Endothelial cell of hepatic sinusoid (primary cell): ENCODE measurements around the gene IFRD1.
"Not testable (repeated sequence)": the region's sequence is repeated elsewhere in the genome, so short reads cannot be mapped to it uniquely, and the experiment has no call there.

Experiments used
- in situ Hi-C: cut with HindIII; loops from 2 replicates; pipeline ENCODE4 v1.10.0; 2017; ENCODE audit warnings: low sequenced_read_pairs

Gene IFRD1

GRCh38 chr7:112442210-112442609 lies 8.1 kb upstream of the IFRD1 start:
- in situ Hi-C loops, result no loop called here

- in situ Hi-C loops, result no loop called here
These were observed 5.8 kb upstream of the IFRD1 start for GRCh38 chr7:112444505-112444904.

GRCh38 chr7:112446431-112446830 lies 3.8 kb upstream of the IFRD1 start:
- in situ Hi-C loops, result no loop called here

GRCh38 chr7:112447406-112447805 lies 2.9 kb upstream of the IFRD1 start:
- in situ Hi-C loops, result no loop called here

- in situ Hi-C loops, result no loop called here
These were observed 1.9 kb upstream of the IFRD1 start for GRCh38 chr7:112448381-112448780.

GRCh38 chr7:112448891-112449290 lies 1.4 kb upstream of the IFRD1 start:
- in situ Hi-C loops, result no loop called here

- in situ Hi-C loops, result no loop called here
These were observed 907 bp upstream of the IFRD1 start for GRCh38 chr7:112449353-112449752.

GRCh38 chr7:112450807-112451761 lies 824 bp downstream of the IFRD1 start:
- in situ Hi-C loops, result no loop called here

- in situ Hi-C loops, result no loop called here
These were observed 2.0 kb downstream of the IFRD1 start for GRCh38 chr7:112452102-112452888.

GRCh38 chr7:112453505-112454171 lies 3.4 kb downstream of the IFRD1 start:
- in situ Hi-C loops, result no loop called here

GRCh38 chr7:112454191-112454590 lies 3.9 kb downstream of the IFRD1 start:
- in situ Hi-C loops, result not testable (repeated sequence)

GRCh38 chr7:112459645-112460044 lies 9.4 kb downstream of the IFRD1 start:
- in situ Hi-C loops, result no loop called here

- in situ Hi-C loops, result no loop called here
These were observed 12.0 kb downstream of the IFRD1 start for GRCh38 chr7:112462236-112462635.

- in situ Hi-C loops, result no loop called here
These were observed 17.6 kb downstream of the IFRD1 start for GRCh38 chr7:112467867-112468266.

- in situ Hi-C loops, result no loop called here
These were observed 19.9 kb downstream of the IFRD1 start for GRCh38 chr7:112470194-112470593.

GRCh38 chr7:112476390-112477052 lies 26.3 kb downstream of the IFRD1 start:
- in situ Hi-C loops, result no loop called here

- in situ Hi-C loops, result no loop called here
These were observed 31.0 kb downstream of the IFRD1 start for GRCh38 chr7:112481121-112481736.

GRCh38 chr7:112481833-112482670 lies 31.8 kb downstream of the IFRD1 start:
- in situ Hi-C loops, result no loop called here

GRCh38 chr7:112484671-112485167 lies 34.5 kb downstream of the IFRD1 start:
- in situ Hi-C loops, result no loop called here
